ENCODE data around the gene GPR176.
"Not testable (repeated sequence)": the region's sequence is repeated elsewhere in the genome, so short reads cannot be mapped to it uniquely, and the experiment has no call there.

Gene GPR176

GRCh38 chr15:39857132-39857531 is 62.9 kb downstream of the GPR176 start:
- no peak for DNase-seq (ENCODE audit: low spot score)

- no peak for DNase-seq (ENCODE audit: low spot score)
Observed at GRCh38 chr15:39856357-39856756, 63.7 kb downstream of the GPR176 start.

GRCh38 chr15:39855400-39855799 is 64.7 kb downstream of the GPR176 start:
- no peak for DNase-seq (ENCODE audit: low spot score)

- DNase-seq (ENCODE audit: low spot score): no peak
Observed at GRCh38 chr15:39854161-39854560, 65.9 kb downstream of the GPR176 start.

GRCh38 chr15:39852250-39852649 is 67.8 kb downstream of the GPR176 start:
- DNase-seq (ENCODE audit: low spot score): no peak

- no peak for DNase-seq (ENCODE audit: low spot score)
Observed at GRCh38 chr15:39851500-39852092, 68.5 kb downstream of the GPR176 start.

- DNase-seq (ENCODE audit: low spot score): no peak
Observed at GRCh38 chr15:39850436-39850835, 69.6 kb downstream of the GPR176 start.

- DNase-seq (ENCODE audit: low spot score): no peak
Observed at GRCh38 chr15:39846108-39846507, 74.0 kb downstream of the GPR176 start.

- DNase-seq (ENCODE audit: low spot score): no peak
Observed at GRCh38 chr15:39845582-39845981, 74.5 kb downstream of the GPR176 start.

GRCh38 chr15:39843565-39843964 is 76.5 kb downstream of the GPR176 start:
- no peak for DNase-seq (ENCODE audit: low spot score)

GRCh38 chr15:39837454-39837853 is 82.6 kb downstream of the GPR176 start:
- DNase-seq (ENCODE audit: low spot score): no peak

- DNase-seq (ENCODE audit: low spot score): no peak
Observed at GRCh38 chr15:39835550-39835949, 84.5 kb downstream of the GPR176 start.

- no peak for DNase-seq (ENCODE audit: low spot score)
Observed at GRCh38 chr15:39834256-39834655, 85.8 kb downstream of the GPR176 start.

- DNase-seq (ENCODE audit: low spot score): no peak
Observed at GRCh38 chr15:39833515-39833981, 86.5 kb downstream of the GPR176 start.

- DNase-seq (ENCODE audit: low spot score): no peak
Observed at GRCh38 chr15:39830166-39830565, 89.9 kb downstream of the GPR176 start.

- DNase-seq (ENCODE audit: low spot score): no peak
Observed at GRCh38 chr15:39828374-39828931, 91.6 kb downstream of the GPR176 start.

- no peak for DNase-seq (ENCODE audit: low spot score)
Observed at GRCh38 chr15:39826975-39827374, 93.1 kb downstream of the GPR176 start.

- DNase-seq (ENCODE audit: low spot score): no peak
Observed at GRCh38 chr15:39823634-39824033, 96.4 kb downstream of the GPR176 start.

- DNase-seq (ENCODE audit: low spot score): no peak
Observed at GRCh38 chr15:39820050-39820602, 99.9 kb downstream of the GPR176 start.

- DNase-seq (ENCODE audit: low spot score): no peak
Observed at GRCh38 chr15:39819533-39819932, 100.5 kb downstream of the GPR176 start.

- DNase-seq (ENCODE audit: low spot score): no peak
Observed at GRCh38 chr15:39817892-39818291, 102.2 kb downstream of the GPR176 start.

- DNase-seq (ENCODE audit: low spot score): no peak
Observed at GRCh38 chr15:39814489-39814888, 105.6 kb downstream of the GPR176 start.

- not testable (repeated sequence) for DNase-seq (ENCODE audit: low spot score)
Observed at GRCh38 chr15:39812651-39813050, 107.4 kb downstream of the GPR176 start.

- DNase-seq (ENCODE audit: low spot score): no peak
Observed at GRCh38 chr15:39808909-39809308, 111.2 kb downstream of the GPR176 start.

Measured in pons (tissue), 1 donor.